ENCODE results near the gene C10orf95.

The C10orf95 gene

DNA sequence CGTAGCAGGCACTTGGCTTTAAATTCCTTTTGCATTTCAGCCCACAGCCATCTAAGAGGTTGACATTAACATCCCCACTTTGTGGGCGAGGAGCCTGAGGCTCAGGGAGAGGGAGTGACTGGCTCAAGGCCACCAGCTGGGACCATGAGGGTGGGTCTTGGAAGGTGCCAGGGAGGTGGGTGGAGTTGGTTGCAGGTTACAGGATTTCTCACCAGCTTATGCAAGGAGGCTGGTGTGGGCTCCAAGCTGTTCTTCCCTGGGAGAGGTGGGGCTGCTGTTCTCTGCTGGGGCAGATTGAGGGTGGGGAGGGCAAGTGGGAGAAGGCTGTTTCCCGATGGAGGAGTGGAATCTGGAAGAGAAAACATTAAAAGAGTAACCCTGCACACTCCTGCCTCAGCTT lies 14.1 kb upstream of the C10orf95 start:
- Histone ChIP-seq H3K14ac (ENCODE audit: low read length in 2 of 2) (no peak overlapping the region), H3K4me1 (ENCODE audit: control insufficient read depth, insufficient read depth, low read depth, low read length) (peaks cover 11% of the 10 kb centered on the region), H3K9ac (ENCODE audit: low read length) (no peak overlapping the region), H3K18ac (ENCODE audit: low read depth in 1 of 2, low read length in 2 of 2) (no peak overlapping the region), H2BK5ac (ENCODE audit: low read depth, low read length, poor library complexity, severe bottlenecking) (no peak overlapping the region), H4K8ac (ENCODE audit: low read length) (no peak overlapping the region), H3K79me1 (replicated peaks; ENCODE audit: low read length, poor library complexity, severe bottlenecking) (no peaks in the 10 kb centered on the region), H4K91ac (ENCODE audit: low read length) (no peak overlapping the region), H3K9me3 (ENCODE audit: control insufficient read depth, low read length) (no peaks in the 10 kb centered on the region), H3K27ac (ENCODE audit: low read length, poor library complexity, severe bottlenecking) (no peak overlapping the region), H3K36me3 (ENCODE audit: control insufficient read depth in 1 of 2, insufficient read depth in 2 of 2, low read depth in 1 of 2, low read length in 2 of 2) (no peaks in the 10 kb centered on the region), H3K23ac (ENCODE audit: low read length in 2 of 2) (no peak overlapping the region), H3K4me2 (ENCODE audit: low read length, poor library complexity, severe bottlenecking) (no peak overlapping the region), H3K27me3 (ENCODE audit: control insufficient read depth in 1 of 2, insufficient read depth in 1 of 2, low read length in 2 of 2) (peaks cover 27 to 50% of the 10 kb centered on the region in 2 experiments), H2AK5ac (ENCODE audit: low read length, severe bottlenecking) (no peak overlapping the region), H2BK120ac (ENCODE audit: low read depth, low read length) (no peak overlapping the region), H2BK12ac (ENCODE audit: low read length in 2 of 2) (no peak overlapping the region), H3K4ac (ENCODE audit: low read depth in 1 of 2, low read length in 2 of 2) (no peak overlapping the region), H2AFZ (ENCODE audit: low read depth, low read length) (no peak overlapping the region), H2BK15ac (ENCODE audit: low read depth, poor library complexity, severe bottlenecking) (no peak overlapping the region), H3K4me3 (ENCODE audit: insufficient read depth in 1 of 2, low read depth in 1 of 2, low read length in 2 of 2) (no peak overlapping the region)
- no peak for DNase-seq
- 92% methylated on average over 2 of the region's 3 CpGs for WGBS

DNA sequence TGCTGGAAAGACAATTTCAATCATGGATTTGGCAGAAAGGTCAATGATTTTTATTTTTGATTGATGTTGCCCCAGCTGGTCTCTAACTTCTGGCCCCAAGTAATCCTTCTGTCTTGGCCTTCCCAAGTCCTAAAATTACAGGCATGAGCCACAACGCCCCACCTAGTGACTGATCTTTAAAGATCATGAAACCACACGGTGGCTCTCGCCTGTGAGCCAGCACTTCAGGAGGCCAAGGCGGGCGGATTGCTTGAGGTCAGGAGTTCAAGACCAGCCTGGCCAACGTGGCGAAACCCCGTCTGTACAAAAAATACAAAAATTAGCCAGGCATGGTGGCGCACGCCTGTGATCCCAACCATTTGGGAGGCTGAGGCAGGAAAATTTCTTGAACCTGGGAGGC lies 12.6 kb upstream of the C10orf95 start:
- no peak overlapping the region for H3K27ac ChIP-seq (ENCODE audit: low read length, poor library complexity, severe bottlenecking)
- no peak overlapping the region for H2BK5ac ChIP-seq (ENCODE audit: low read depth, low read length, poor library complexity, severe bottlenecking)
- H2AK5ac ChIP-seq (ENCODE audit: low read length, severe bottlenecking) = no peak overlapping the region
- DNase-seq = no peak
- no peaks in the 10 kb centered on the region for H3K36me3 ChIP-seq (ENCODE audit: control insufficient read depth in 1 of 2, insufficient read depth in 2 of 2, low read depth in 1 of 2, low read length in 2 of 2)
- H3K23ac ChIP-seq (ENCODE audit: low read length in 2 of 2) = no peak overlapping the region
- 91% methylated on average over 10 of the region's 10 CpGs for WGBS
- H3K9ac ChIP-seq (ENCODE audit: low read length) = no peak overlapping the region
- no peak overlapping the region for H3K14ac ChIP-seq (ENCODE audit: low read length in 2 of 2)
- no peak overlapping the region for H4K8ac ChIP-seq (ENCODE audit: low read length)
- no peak overlapping the region for H3K4me3 ChIP-seq (ENCODE audit: insufficient read depth in 1 of 2, low read depth in 1 of 2, low read length in 2 of 2)
- H2BK15ac ChIP-seq (ENCODE audit: low read depth, poor library complexity, severe bottlenecking) = no peak overlapping the region
- peaks cover 27 to 55% of the 10 kb centered on the region in 2 experiments for H3K27me3 ChIP-seq (ENCODE audit: control insufficient read depth in 1 of 2, insufficient read depth in 1 of 2, low read length in 2 of 2)
- H4K91ac ChIP-seq (ENCODE audit: low read length) = no peak overlapping the region
- no peak overlapping the region for H2AFZ ChIP-seq (ENCODE audit: low read depth, low read length)
- no peak overlapping the region for H3K18ac ChIP-seq (ENCODE audit: low read depth in 1 of 2, low read length in 2 of 2)
- no peak overlapping the region for H3K4me2 ChIP-seq (ENCODE audit: low read length, poor library complexity, severe bottlenecking)
- no peak overlapping the region for H3K4ac ChIP-seq (ENCODE audit: low read depth in 1 of 2, low read length in 2 of 2)
- H2BK120ac ChIP-seq (ENCODE audit: low read depth, low read length) = no peak overlapping the region
- H3K4me1 ChIP-seq (ENCODE audit: control insufficient read depth, insufficient read depth, low read depth, low read length) = peaks cover 11% of the 10 kb centered on the region
- H2BK12ac ChIP-seq (ENCODE audit: low read length in 2 of 2) = no peak overlapping the region
- no peaks in the 10 kb centered on the region for H3K9me3 ChIP-seq (ENCODE audit: control insufficient read depth, low read length)
- H3K79me1 ChIP-seq (replicated peaks; ENCODE audit: low read length, poor library complexity, severe bottlenecking) = no peaks in the 10 kb centered on the region

DNA sequence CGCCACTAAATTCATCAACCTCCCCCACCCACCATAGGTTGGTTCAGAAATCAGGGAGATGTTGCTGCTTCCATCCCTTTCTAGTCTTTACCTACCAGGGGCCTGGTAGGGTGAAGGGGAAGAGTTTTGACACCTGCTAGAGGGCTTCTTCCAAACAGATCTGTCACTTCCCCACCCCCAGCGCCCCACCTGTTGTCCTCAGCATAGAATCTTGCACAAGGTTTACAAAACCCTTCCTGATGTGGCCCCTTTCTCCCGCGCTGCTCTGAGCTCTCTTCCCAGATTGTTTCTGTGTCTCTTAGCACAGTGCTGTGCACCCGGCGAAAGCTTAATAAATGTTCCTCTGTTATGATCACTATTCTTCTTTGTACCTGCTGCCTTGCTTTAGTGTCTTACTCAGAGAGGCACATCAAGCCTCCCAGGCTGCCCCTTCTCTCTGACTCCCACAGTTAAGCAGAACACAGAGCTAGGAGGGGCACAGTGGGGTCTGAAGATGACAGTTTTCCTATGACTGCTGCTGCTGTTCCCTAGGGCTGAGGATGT lies 11.2 kb upstream of the C10orf95 start:
- H3K23ac ChIP-seq (ENCODE audit: low read length in 2 of 2) = no peak overlapping the region
- no peaks in the 10 kb centered on the region for H3K9me3 ChIP-seq (ENCODE audit: control insufficient read depth, low read length)
- H3K4me1 ChIP-seq (ENCODE audit: control insufficient read depth, insufficient read depth, low read depth, low read length) = peaks cover 11% of the 10 kb centered on the region
- H3K9ac ChIP-seq (ENCODE audit: low read length) = no peak overlapping the region
- no peak for DNase-seq
- H3K4me3 ChIP-seq (ENCODE audit: insufficient read depth in 1 of 2, low read depth in 1 of 2, low read length in 2 of 2) = peak overlapping the region in 1 of 2 experiments; percentile 27
- H3K4me2 ChIP-seq (ENCODE audit: low read length, poor library complexity, severe bottlenecking) = no peak overlapping the region
- H2AFZ ChIP-seq (ENCODE audit: low read depth, low read length) = no peak overlapping the region
- no peak overlapping the region for H3K18ac ChIP-seq (ENCODE audit: low read depth in 1 of 2, low read length in 2 of 2)
- no peak overlapping the region for H3K4ac ChIP-seq (ENCODE audit: low read depth in 1 of 2, low read length in 2 of 2)
- no peak overlapping the region for H3K14ac ChIP-seq (ENCODE audit: low read length in 2 of 2)
- H3K27ac ChIP-seq (ENCODE audit: low read length, poor library complexity, severe bottlenecking) = no peak overlapping the region
- H4K8ac ChIP-seq (ENCODE audit: low read length) = no peak overlapping the region
- H3K27me3 ChIP-seq (ENCODE audit: control insufficient read depth in 1 of 2, insufficient read depth in 1 of 2, low read length in 2 of 2) = peaks cover 27 to 55% of the 10 kb centered on the region in 2 experiments
- H2AK5ac ChIP-seq (ENCODE audit: low read length, severe bottlenecking) = no peak overlapping the region
- 54% methylated on average over 5 of the region's 6 CpGs for WGBS
- H2BK5ac ChIP-seq (ENCODE audit: low read depth, low read length, poor library complexity, severe bottlenecking) = no peak overlapping the region
- no peaks in the 10 kb centered on the region for H3K79me1 ChIP-seq (replicated peaks; ENCODE audit: low read length, poor library complexity, severe bottlenecking)
- H2BK120ac ChIP-seq (ENCODE audit: low read depth, low read length) = no peak overlapping the region
- no peaks in the 10 kb centered on the region for H3K36me3 ChIP-seq (ENCODE audit: control insufficient read depth in 1 of 2, insufficient read depth in 2 of 2, low read depth in 1 of 2, low read length in 2 of 2)
- no peak overlapping the region for H2BK12ac ChIP-seq (ENCODE audit: low read length in 2 of 2)
- no peak overlapping the region for H4K91ac ChIP-seq (ENCODE audit: low read length)
- no peak overlapping the region for H2BK15ac ChIP-seq (ENCODE audit: low read depth, poor library complexity, severe bottlenecking)

DNA sequence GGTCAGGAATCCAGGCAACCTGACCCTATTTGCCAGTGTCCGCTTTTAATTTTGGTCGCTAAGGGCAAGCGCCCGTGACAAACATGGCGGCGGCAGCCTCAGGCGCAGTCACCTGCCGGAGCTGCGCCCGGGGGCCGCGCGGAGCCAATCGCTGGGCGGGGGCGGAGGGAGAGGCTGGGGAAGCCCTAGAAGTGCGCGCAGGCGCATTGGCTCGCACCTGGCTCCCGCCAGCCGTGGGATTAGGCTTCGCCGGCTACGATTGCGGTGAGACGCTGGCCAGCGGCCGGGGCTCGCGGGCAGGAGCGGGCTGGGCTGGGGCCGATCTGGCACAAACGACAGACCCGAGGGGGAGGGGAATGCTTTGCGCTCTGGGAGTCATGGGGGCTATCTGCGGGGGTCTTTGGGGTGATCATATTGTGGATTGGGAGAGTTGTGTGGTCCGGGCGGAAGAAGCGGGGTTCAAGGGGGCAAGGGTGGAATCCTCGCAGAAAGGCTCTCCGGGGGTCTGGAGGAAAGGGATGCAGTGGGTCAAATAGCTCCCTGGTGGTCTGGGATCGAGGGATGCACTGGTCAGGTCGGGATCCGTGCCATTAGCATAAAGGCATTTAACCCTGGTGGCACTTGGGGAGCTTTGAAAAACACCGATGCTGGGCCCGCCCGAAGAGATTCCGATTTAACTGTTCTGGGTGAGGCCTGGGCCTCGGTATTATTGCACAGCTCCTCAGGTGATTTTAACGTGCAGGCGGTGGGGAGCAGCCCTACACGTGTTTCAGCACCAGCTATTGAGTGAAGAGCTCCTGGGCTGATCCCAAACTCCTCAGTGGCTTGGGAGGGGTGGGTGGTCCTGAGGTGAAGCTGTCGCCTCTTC lies 10.1 kb upstream of the C10orf95 start:
- Histone ChIP-seq H3K9ac (ENCODE audit: low read length) (peak overlapping the region; percentile 59), H2AFZ (ENCODE audit: low read depth, low read length) (peak overlapping the region; percentile 30), H3K23ac (ENCODE audit: low read length in 2 of 2) (peak overlapping the region in 1 of 2 experiments; percentile 17), H4K91ac (ENCODE audit: low read length) (no peak overlapping the region), H3K27me3 (ENCODE audit: control insufficient read depth in 1 of 2, insufficient read depth in 1 of 2, low read length in 2 of 2) (peaks cover 27 to 48% of the 10 kb centered on the region in 2 experiments), H3K4ac (ENCODE audit: low read depth in 1 of 2, low read length in 2 of 2) (peak overlapping the region in 1 of 2 experiments; percentile 4), H3K4me3 (ENCODE audit: insufficient read depth in 1 of 2, low read depth in 1 of 2, low read length in 2 of 2) (peak overlapping the region; percentile 23 to 76), H2BK5ac (ENCODE audit: low read depth, low read length, poor library complexity, severe bottlenecking) (no peak overlapping the region), H4K8ac (ENCODE audit: low read length) (peak overlapping the region; percentile 53), H2AK5ac (ENCODE audit: low read length, severe bottlenecking) (no peak overlapping the region), H2BK120ac (ENCODE audit: low read depth, low read length) (no peak overlapping the region), H2BK15ac (ENCODE audit: low read depth, poor library complexity, severe bottlenecking) (no peak overlapping the region), H3K14ac (ENCODE audit: low read length in 2 of 2) (no peak overlapping the region), H3K4me2 (ENCODE audit: low read length, poor library complexity, severe bottlenecking) (peak overlapping the region; percentile 85), H3K18ac (ENCODE audit: low read depth in 1 of 2, low read length in 2 of 2) (peak overlapping the region; percentile 15 to 61), H3K9me3 (ENCODE audit: control insufficient read depth, low read length) (no peaks in the 10 kb centered on the region), H3K36me3 (ENCODE audit: control insufficient read depth in 1 of 2, insufficient read depth in 2 of 2, low read depth in 1 of 2, low read length in 2 of 2) (no peaks in the 10 kb centered on the region), H3K27ac (ENCODE audit: low read length, poor library complexity, severe bottlenecking) (no peak overlapping the region), H3K4me1 (ENCODE audit: control insufficient read depth, insufficient read depth, low read depth, low read length) (peaks cover 11% of the 10 kb centered on the region), H2BK12ac (ENCODE audit: low read length in 2 of 2) (no peak overlapping the region), H3K79me1 (replicated peaks; ENCODE audit: low read length, poor library complexity, severe bottlenecking) (no peaks in the 10 kb centered on the region)
- DNase-seq = peak; percentile 81
- WGBS = 2% methylated on average over 54 of the region's 54 CpGs
